Cortex of kidney (tissue), 1 donor: Measurements from ENCODE around the gene LMNTD2.

Experiments
- DNase-seq: peaks from one replicate; lab custom pipeline; 2025; lab: John Stamatoyannopoulos, UW

The LMNTD2 gene

GRCh38 chr11:507727-508515, 52.6 kb downstream of the LMNTD2 start:
- DNase-seq = no peak

- peak; percentile 59 for DNase-seq
Observed at GRCh38 chr11:506995-507726, 53.4 kb downstream of the LMNTD2 start, which contains the start of gene RNH1. RNH1 (minus strand) TSS chr11:507242; CDS start chr11:502162, 5,080 bp downstream.

GRCh38 chr11:506238-506994, 54.1 kb downstream of the LMNTD2 start:
- no peak for DNase-seq

- no peak for DNase-seq
Observed at GRCh38 chr11:504994-505344, 55.6 kb downstream of the LMNTD2 start.
